K562 (cell line): Measurements from ENCODE around the gene PKIB. TPM values are rescaled to one million over a fixed set of nuclear protein-coding genes. Genes with fewer than 3 reads are reported as not detected.
A peak's percentile ranks its signal among the peaks of the same experiment; 100 is the strongest.

ENCODE experiments used
- ARID3B ChIP-seq: fragments of 250-450 bp; sonication (Bioruptor Pico); IDR thresholded peaks from 2 replicates; pipeline ENCODE4 v1.4.0; 2020; ENCODE audit warnings: borderline replicate concordance
- CC2D1A ChIP-seq: fragments of 450-650 bp; IDR thresholded peaks from 2 replicates; pipeline ENCODE4 v1.6.1; 2017; ENCODE audit warnings: mild to moderate bottlenecking
- CHAMP1 ChIP-seq: fragments of 450-650 bp; IDR thresholded peaks from 2 replicates; pipeline ENCODE4 v1.6.1; 2016; ENCODE audit warnings: mild to moderate bottlenecking
- CXXC5 ChIP-seq: fragments of 250-450 bp; sonication (Bioruptor Pico); IDR thresholded peaks from 2 replicates; pipeline ENCODE4 v1.8.0; 2022; ENCODE audit warnings: inconsistent platforms, mild to moderate bottlenecking, moderate library complexity
- DACH1 ChIP-seq: fragments of 450-650 bp; IDR thresholded peaks from 2 replicates; pipeline ENCODE4 v1.6.1; 2018; ENCODE audit not compliant: partially characterized antibody
- DMBX1 ChIP-seq: fragments of 250-450 bp; sonication (Bioruptor Pico); IDR thresholded peaks from 2 replicates; pipeline ENCODE4 v1.8.0; 2022; ENCODE audit warnings: inconsistent platforms, mild to moderate bottlenecking, moderate library complexity, borderline replicate concordance
- EP300 ChIP-seq: IDR thresholded peaks from 2 replicates; pipeline ENCODE4 v1.6.1; 2012; ENCODE audit warnings: low read length, improper control_type of control experiment
- FOSL1 ChIP-seq: fragments of 200-800 bp; sonication (Bioruptor generic); conservative IDR thresholded peaks from 2 replicates; pipeline ENCODE4 v1.6.1; 2016; ENCODE audit warnings: missing genetic modification characterization, missing compliant biosample characterization
- JUN ChIP-seq, 2 experiments: sonication (generic) in 1 of 2; formaldehyde crosslinking in 1 of 2; IDR thresholded peaks; 2 replicates each; pipeline versions ENCODE4 v1.6.1 to v1.8.0; 2012 to 2022; ENCODE audit warnings: borderline replicate concordance in 2 of 2, mild to moderate bottlenecking in 2 of 2, improper control_type of control experiment in 1 of 2, low read depth in 1 of 2, low read length in 1 of 2, missing genetic modification reagents in 1 of 2
- L3MBTL2 ChIP-seq: fragments of 450-650 bp; IDR thresholded peaks from 2 replicates; pipeline ENCODE4 v1.6.1; 2016; ENCODE audit warnings: mild to moderate bottlenecking, moderate library complexity
- MAFF ChIP-seq: IDR thresholded peaks from 2 replicates; pipeline ENCODE4 v1.6.1; 2012; ENCODE audit warnings: low read length, improper control_type of control experiment
- NFE2 ChIP-seq: IDR thresholded peaks from 2 replicates; pipeline ENCODE4 v1.6.1; 2014; ENCODE audit warnings: antibody characterized with exemption, low read depth
- NFIC ChIP-seq: fragments of 450-650 bp; IDR thresholded peaks from 2 replicates; pipeline ENCODE4 v1.6.1; 2017; ENCODE audit warnings: mild to moderate bottlenecking, inconsistent platforms
- PKNOX1 ChIP-seq: fragments of 450-650 bp; IDR thresholded peaks from 2 replicates; pipeline ENCODE4 v1.6.1; 2016
- SMARCC2 ChIP-seq: fragments of 450-650 bp; IDR thresholded peaks from 2 replicates; pipeline ENCODE4 v1.6.1; 2017; ENCODE audit warnings: antibody characterized with exemption, moderate library complexity, mild to moderate bottlenecking, low read depth
- SMARCE1 ChIP-seq: fragments of 450-650 bp; IDR thresholded peaks from 2 replicates; pipeline ENCODE4 v1.7.1; 2016; ENCODE audit warnings: mild to moderate bottlenecking
- TAL1 ChIP-seq: fragments of 450-650 bp; IDR thresholded peaks from 2 replicates; pipeline ENCODE4 v1.6.1; 2016; ENCODE audit warnings: mild to moderate bottlenecking
- TCF3 ChIP-seq: sonication (generic); formaldehyde crosslinking; IDR thresholded peaks from 2 replicates; pipeline ENCODE4 v1.4.0; 2020; ENCODE audit warnings: mild to moderate bottlenecking, missing genetic modification reagents
- TEAD1 ChIP-seq, 2 experiments: fragments of 450-650 bp in 1 of 2; sonication (generic) in 1 of 2; formaldehyde crosslinking; IDR thresholded peaks; 2 replicates each; pipeline versions ENCODE4 v1.4.0 to v1.8.0; 2020 to 2022; ENCODE audit warnings: mild to moderate bottlenecking in 2 of 2, missing genetic modification reagents in 1 of 2
- ZBTB43 ChIP-seq: sonication (generic); formaldehyde crosslinking; IDR thresholded peaks from 2 replicates; pipeline ENCODE4 v1.8.0; 2023; ENCODE audit warnings: mild to moderate bottlenecking, missing genetic modification reagents
- ZNF41 ChIP-seq: fragments of 250-450 bp; sonication (Bioruptor Pico); conservative IDR thresholded peaks from 2 replicates; pipeline ENCODE4 v1.4.0; 2020; ENCODE audit warnings: mild to moderate bottlenecking
- polyA plus RNA-seq, 8 experiments: library from polyadenylated mRNA; depleted of rRNA in 4 of 8; stranded (reverse) in 5 of 8; unstranded in 3 of 8; fragments of >200 nt; fragmentation: Nextera tagmentation in 2 of 8; fragmentation: Illumina TruSeq in 1 of 8; extraction: Ambion mirVana in 2 of 8; extraction: Trizol in 1 of 8; gene quantifications; 2 replicates each; pipeline versions ENCODE4 v1.2.1 to v1.2.3, GENCODE V29; 2011 to 2014; ENCODE audit warnings: inconsistent platforms in 1 of 8, missing spikeins in 1 of 8
- total RNA-seq, 7 experiments: library from RNA; depleted of rRNA in 6 of 7; stranded (reverse); fragments of >200 nt in 6 of 7; fragmentation: Illumina TruSeq in 2 of 7; extraction: Trizol in 2 of 7; gene quantifications; 2 replicates each; pipeline versions ENCODE4 v1.2.1 to v1.2.3, GENCODE V29; 2011 to 2021; ENCODE audit warnings: low replicate concordance in 1 of 7

PKIB gene
- total and polyA plus RNA-seq, 9 of the 15 experiments (the other 6 are each of a cell fraction or from before 2014, with no cell fraction given): 14.8 to 37.5 (median 27.4) TPM

- TF ChIP-seq CXXC5 (peak; percentile 38; the same call in 1 of the 2 replicates), TEAD1 (CRISPR knock-in tag; IDR thresholded peaks at IDR 0.05) (no peak), SMARCC2 (peak; percentile 72; the same call in 1 of the 2 replicates), MAFF (peak; percentile 48), L3MBTL2 (no peak), CHAMP1 (peak; percentile 69; the same call in 1 of the 2 replicates), TCF3 (CRISPR knock-in tag) (peak; percentile 89), ZNF41 (0 out of 2 replicates have a peak, but pooled peaks have one; percentile 19), NFE2 (0 out of 2 replicates have a peak, but pooled peaks have one; percentile 2), SMARCE1 (peak; percentile 90), JUN (IDR thresholded peaks at IDR 0.05; ENCODE audit: borderline replicate concordance, low read depth, low read length) (no peak), JUN (CRISPR knock-in tag; IDR thresholded peaks at IDR 0.05; ENCODE audit: borderline replicate concordance) (no peak), DMBX1 (CRISPR knock-in tag) (peak; percentile 58; the same call in 1 of the 2 replicates), NFIC (peak; percentile 69), ARID3B (CRISPR knock-in tag) (no peak), EP300 (peak; percentile 89), ZBTB43 (CRISPR knock-in tag) (no peak), TAL1 (peak; percentile 94), DACH1 (peak; percentile 68), PKNOX1 (peak; percentile 68), FOSL1 (tag) (peak; percentile 65), CC2D1A (peak; percentile 71; the same call in 1 of the 2 replicates)
Measured at GRCh38 chr6:122712448-122713137, 102.4 kb downstream of the PKIB start (continued).
